Mucosa of descending colon (tissue), 3 donors: ENCODE measurements around the gene MS4A6A. TPM values are rescaled to one million over a fixed set of nuclear protein-coding genes. Genes with fewer than 3 reads are reported as not detected.

Experiments used
- ATAC-seq: fragments of 200-7000 bp; cut with Tn5 transposase; one replicate; pipeline ENCODE4 v1.9.1; 2020; ENCODE audit warnings: mild to moderate bottlenecking, moderate library complexity
- DNase-seq, 3 donors: peaks; one replicate each; pipeline ENCODE4 v3.0.0-alpha.2; 2020
- H3K36me3 ChIP-seq: fragments of 200-600 bp; one replicate; pipeline ENCODE4 v1.8.0; 2021; ENCODE audit warnings: low read depth, mild to moderate bottlenecking
- H3K4me1 ChIP-seq: fragments of 200-600 bp; one replicate; pipeline ENCODE4 v1.8.0; 2021; ENCODE audit warnings: low read depth, mild to moderate bottlenecking
- H3K4me3 ChIP-seq: fragments of 200-600 bp; one replicate; pipeline ENCODE4 v1.8.0; 2021; ENCODE audit warnings: mild to moderate bottlenecking
- H3K9me3 ChIP-seq: fragments of 200-600 bp; one replicate; pipeline ENCODE4 v1.8.0; 2021; ENCODE audit warnings: mild to moderate bottlenecking
- CTCF ChIP-seq: fragments of 200-600 bp; IDR thresholded peaks from one replicate; pipeline ENCODE4 v1.8.0; 2022; ENCODE audit warnings: antibody characterized with exemption, mild to moderate bottlenecking
- intact Hi-C, 2 donors: fragments of 100-400 bp; cut with DNase I in 1 of 2; cut with micrococcal nuclease in 1 of 2; formaldehyde crosslinking; loops; one replicate each; pipeline versions ENCODE4 v1.11.0 to v1.11.1; 2022; cut with DNase I, micrococcal nuclease
- total RNA-seq, 3 donors: library from RNA; stranded (reverse); fragmentation: NEBNext Ultra II Directional in 2 of 3; extraction: Animal tissue kit (Norgen Biotek cat#: 25700) in 2 of 3; gene quantifications; one replicate each; pipeline versions ENCODE4 v1.2.1 to v1.2.4, GENCODE V29; 2021 to 2023
- donor health status: DM: no; HTN: no; CAD: no; lungs with moderate emphysema.
- donor health status: DM: no; HTN: no; CAD: no.
- donor health status: DM: no; HTN: yes; CAD: no.

MS4A6A gene
- total RNA-seq, 3 donors from 2014 or later = 21.0 to 87.2 (median 85.8) TPM

- Histone ChIP-seq H3K9me3 (no peaks in the 10 kb centered on the region), H3K36me3 (no peaks in the 10 kb centered on the region), H3K4me1 (no peaks in the 10 kb centered on the region), H3K4me3 (no peak overlapping the region)
- ATAC-seq (no peak), DNase-seq (no peak)
- intact Hi-C loops = no loop called here
- no peak for TF ChIP-seq CTCF
Measured at GRCh38 chr11:60214386-60214785, 31.5 kb upstream of the MS4A6A start.

GRCh38 chr11:60211206-60211605 lies 28.3 kb upstream of the MS4A6A start:
- intact Hi-C loops = no loop called here
- no peak for ATAC-seq
- no peak overlapping the region for H3K4me3 ChIP-seq

GRCh38 chr11:60209977-60210376 lies 27.1 kb upstream of the MS4A6A start:
- TF ChIP-seq CTCF = no peak
- intact Hi-C loops = no loop called here
- ATAC-seq (no peak), DNase-seq (no peak)
- Histone ChIP-seq H3K4me3 (no peak overlapping the region), H3K36me3 (no peaks in the 10 kb centered on the region), H3K9me3 (no peaks in the 10 kb centered on the region), H3K4me1 (no peaks in the 10 kb centered on the region)

More at GRCh38 chr11:60211206-60211605, 28.3 kb upstream of the MS4A6A start:
- Histone ChIP-seq H3K4me1 (no peaks in the 10 kb centered on the region), H3K36me3 (no peaks in the 10 kb centered on the region), H3K9me3 (no peaks in the 10 kb centered on the region)
- TF ChIP-seq CTCF = no peak
- DNase-seq = no peak

- intact Hi-C loops = no loop called here
- TF ChIP-seq CTCF = no peak
- DNase-seq = no peak
- Histone ChIP-seq H3K36me3 (no peaks in the 10 kb centered on the region), H3K4me1 (no peaks in the 10 kb centered on the region), H3K9me3 (no peaks in the 10 kb centered on the region), H3K4me3 (no peak overlapping the region)
- ATAC-seq = no peak
Measured at GRCh38 chr11:60208951-60209350, 26.1 kb upstream of the MS4A6A start.

- Histone ChIP-seq H3K4me3 (no peak overlapping the region), H3K4me1 (no peaks in the 10 kb centered on the region), H3K36me3 (no peaks in the 10 kb centered on the region), H3K9me3 (no peaks in the 10 kb centered on the region)
- intact Hi-C loops = no loop called here
- DNase-seq (no peak), ATAC-seq (no peak)
- TF ChIP-seq CTCF = no peak
Measured at GRCh38 chr11:60208146-60208895, 25.4 kb upstream of the MS4A6A start.

GRCh38 chr11:60206616-60207015 lies 23.7 kb upstream of the MS4A6A start:
- intact Hi-C loops = no loop called here
- no peak for TF ChIP-seq CTCF
- Histone ChIP-seq H3K9me3 (peaks cover 5% of the 10 kb centered on the region), H3K4me1 (no peaks in the 10 kb centered on the region), H3K4me3 (no peak overlapping the region), H3K36me3 (no peaks in the 10 kb centered on the region)
- DNase-seq (no peak), ATAC-seq (no peak)
